GM12892 (cell line): ENCODE measurements around the gene TOMM40L.

Source experiments
- POLR2A ChIP-seq: IDR thresholded peaks from 2 replicates; pipeline ENCODE4 v1.6.1; 2011; ENCODE audit warnings: low read depth, low read length, control low read depth
- POLR2AphosphoS5 ChIP-seq: IDR thresholded peaks from 2 replicates; pipeline ENCODE4 v1.6.1; 2011; ENCODE audit warnings: low read depth, low read length, control low read depth
- TAF1 ChIP-seq: IDR thresholded peaks from 2 replicates; pipeline ENCODE4 v1.6.1; 2011; ENCODE audit warnings: low read depth, mild to moderate bottlenecking, control low read depth, low read length, borderline replicate concordance

GRCh38 chr1:161222175-161223019, 3.5 kb upstream of the TOMM40L start:
- TF ChIP-seq POLR2A: no peak
- no peak for TF ChIP-seq TAF1
- no peak for TF ChIP-seq POLR2AphosphoS5
